Urinary bladder (tissue), 4 donors: ENCODE measurements around the gene ERVK3-1. TPM values are rescaled to one million over a fixed set of nuclear protein-coding genes. Genes with fewer than 3 reads are reported as not detected.

Source experiments
- DNase-seq: peaks from one replicate; pipeline ENCODE4 v3.0.0-alpha.2; 2015; ENCODE audit errors: extremely low spot score
- H3K27ac ChIP-seq: one replicate; pipeline ENCODE4 v1.5.1; 2013; ENCODE audit warnings: low read depth, mild to moderate bottlenecking, moderate library complexity
- H3K36me3 ChIP-seq: one replicate; pipeline ENCODE4 v1.6.1; 2013; ENCODE audit warnings: mild to moderate bottlenecking, moderate library complexity; ENCODE audit not compliant: insufficient read depth
- H3K4me1 ChIP-seq: one replicate; pipeline ENCODE4 v1.6.1; 2013; ENCODE audit warnings: mild to moderate bottlenecking, moderate library complexity; ENCODE audit not compliant: insufficient read depth
- H3K4me3 ChIP-seq: one replicate; pipeline ENCODE4 v1.5.1; 2013; ENCODE audit warnings: low read depth, low read length
- WGBS: extraction: QIAGEN DNeasy Blood & Tissue Kit; methylation state at CpG from one replicate; pipeline ENCODE4 v1.1.7; 2013; 5-methylcytosine and 5-hydroxymethylcytosine counted together
- polyA plus RNA-seq: library from polyadenylated mRNA; stranded (reverse); fragments of 200-250 nt; gene quantifications from one replicate; pipeline ENCODE4 v1.2.3, GENCODE V29; 2013
- total RNA-seq: library from RNA; depleted of rRNA; stranded (reverse); fragments of >200 nt; gene quantifications from one replicate; pipeline ENCODE4 v1.2.3, GENCODE V29; 2014
- donor health status: healthy with polysubstance abuse.
- donor health status: healthy.

The ERVK3-1 gene
- total and polyA plus RNA-seq, 2 donors = 30.1 to 33.9 TPM

GRCh38 chr19:58353717-58354477 lies 48.7 kb downstream of the ERVK3-1 start:
- no peaks in the 10 kb centered on the region for H3K4me1 ChIP-seq
- no peak overlapping the region for H3K27ac ChIP-seq
- 87% methylated on average over 15 of the region's 15 CpGs for WGBS
- H3K36me3 ChIP-seq = no peaks in the 10 kb centered on the region
- no peak for DNase-seq
- no peak overlapping the region for H3K4me3 ChIP-seq

- no peak for DNase-seq
- H3K4me1 ChIP-seq = no peaks in the 10 kb centered on the region
- no peaks in the 10 kb centered on the region for H3K36me3 ChIP-seq
- H3K27ac ChIP-seq = no peak overlapping the region
- 62% methylated on average over 6 of the region's 6 CpGs for whole genome bisulfite sequencing
- H3K4me3 ChIP-seq = no peak overlapping the region
Measured at GRCh38 chr19:58354478-58355030, 49.4 kb downstream of the ERVK3-1 start.

- H3K27ac ChIP-seq = no peak overlapping the region
- 91% methylated on average over 10 of the region's 10 CpGs for WGBS
- no peak for DNase-seq
- no peak overlapping the region for H3K4me3 ChIP-seq
- no peaks in the 10 kb centered on the region for H3K36me3 ChIP-seq
- H3K4me1 ChIP-seq = no peaks in the 10 kb centered on the region
Measured at GRCh38 chr19:58355215-58355796, 50.1 kb downstream of the ERVK3-1 start.

- peak overlapping the region; percentile 8 for H3K4me3 ChIP-seq
Measured at GRCh38 chr19:58355908-58356765, 51.0 kb downstream of the ERVK3-1 start.

GRCh38 chr19:58356766-58357480 lies 51.7 kb downstream of the ERVK3-1 start:
- no peaks in the 10 kb centered on the region for H3K4me1 ChIP-seq
- peak overlapping the region; percentile 8 for H3K4me3 ChIP-seq
- DNase-seq = no peak
- no peaks in the 10 kb centered on the region for H3K36me3 ChIP-seq
- WGBS = 15% methylated on average over 75 of the region's 75 CpGs
- no peak overlapping the region for H3K27ac ChIP-seq

More at GRCh38 chr19:58355908-58356765, 51.0 kb downstream of the ERVK3-1 start:
- DNase-seq = no peak
- no peak overlapping the region for H3K27ac ChIP-seq
- no peaks in the 10 kb centered on the region for H3K36me3 ChIP-seq
- WGBS = 8% methylated on average over 94 of the region's 94 CpGs
- H3K4me1 ChIP-seq = no peaks in the 10 kb centered on the region

GRCh38 chr19:58357481-58358145 lies 52.4 kb downstream of the ERVK3-1 start:
- H3K4me3 ChIP-seq = no peak overlapping the region
- DNase-seq = no peak
- no peak overlapping the region for H3K27ac ChIP-seq
- WGBS = 60% methylated on average over 19 of the region's 19 CpGs
- H3K4me1 ChIP-seq = no peaks in the 10 kb centered on the region
- H3K36me3 ChIP-seq = no peaks in the 10 kb centered on the region

GRCh38 chr19:58361900-58362271 lies 56.7 kb downstream of the ERVK3-1 start:
- Histone ChIP-seq H3K4me3 (peak overlapping the region; percentile 63), H3K27ac (peak overlapping the region; percentile 97), H3K36me3 (no peaks in the 10 kb centered on the region), H3K4me1 (no peaks in the 10 kb centered on the region)
- WGBS = 1% methylated on average over 28 of the region's 28 CpGs
- no peak for DNase-seq

GRCh38 chr19:58362272-58362994 lies 57.3 kb downstream of the ERVK3-1 start, which contains the start of gene ZNF497:
Gene ZNF497, minus strand, starts transcription at chr19:58362751. Its CDS starts 5,116 bp downstream, at chr19:58357635.
- peak; percentile 89 for DNase-seq
- peak within 1 kb of the TSS; percentile 63 for H3K4me3 ChIP-seq
- WGBS = under 1% methylated on average over 74 of the region's 74 CpGs
- peak within 1 kb of the TSS; percentile 97 for H3K27ac ChIP-seq
- no peaks in the 10 kb centered on the region for H3K36me3 ChIP-seq
- no peaks in the 10 kb centered on the region for H3K4me1 ChIP-seq

GRCh38 chr19:58364146-58364545 lies 59.0 kb downstream of the ERVK3-1 start:
- no peak overlapping the region for H3K4me3 ChIP-seq
- WGBS = 73% methylated on average over 5 of the region's 5 CpGs
- no peak for DNase-seq

More at GRCh38 chr19:58364146-58364545, 59.0 kb downstream of the ERVK3-1 start:
- Histone ChIP-seq H3K36me3 (no peaks in the 10 kb centered on the region), H3K4me1 (no peaks in the 10 kb centered on the region), H3K27ac (no peak overlapping the region)
